ENCODE results near the gene ATP7B.

Gene ATP7B

GRCh38 chr13:51978796-51979556 is 32.3 kb downstream of the ATP7B start:
- DNase-seq (ENCODE audit: low spot score) = no peak

- DNase-seq (ENCODE audit: low spot score) = no peak
Measured at GRCh38 chr13:51977625-51978024, 33.6 kb downstream of the ATP7B start.

- DNase-seq (ENCODE audit: low spot score) = no peak
Measured at GRCh38 chr13:51976890-51977289, 34.4 kb downstream of the ATP7B start.

- DNase-seq (ENCODE audit: low spot score) = no peak
Measured at GRCh38 chr13:51976423-51976822, 34.8 kb downstream of the ATP7B start.

- DNase-seq (ENCODE audit: low spot score) = no peak
Measured at GRCh38 chr13:51974482-51974881, 36.8 kb downstream of the ATP7B start.

GRCh38 chr13:51971520-51972426 is 39.5 kb downstream of the ATP7B start:
- DNase-seq (ENCODE audit: low spot score) = no peak

GRCh38 chr13:51970349-51970748 is 40.9 kb downstream of the ATP7B start:
- DNase-seq (ENCODE audit: low spot score) = no peak

GRCh38 chr13:51967482-51968446 is 43.5 kb downstream of the ATP7B start:
- DNase-seq (ENCODE audit: low spot score) = no peak

GRCh38 chr13:51966186-51966585 is 45.1 kb downstream of the ATP7B start:
- DNase-seq (ENCODE audit: low spot score) = no peak

GRCh38 chr13:51961493-51962403 is 49.5 kb downstream of the ATP7B start:
- no peak for DNase-seq (ENCODE audit: low spot score)

- no peak for DNase-seq (ENCODE audit: low spot score)
Measured at GRCh38 chr13:51960766-51961165, 50.5 kb downstream of the ATP7B start.

- DNase-seq (ENCODE audit: low spot score) = no peak
Measured at GRCh38 chr13:51959773-51960172, 51.5 kb downstream of the ATP7B start.

- no peak for DNase-seq (ENCODE audit: low spot score)
Measured at GRCh38 chr13:51958217-51958547, 53.1 kb downstream of the ATP7B start.

GRCh38 chr13:51957377-51958216 is 53.7 kb downstream of the ATP7B start:
- no peak for DNase-seq (ENCODE audit: low spot score)

- DNase-seq (ENCODE audit: low spot score) = no peak
Measured at GRCh38 chr13:51956717-51957116, 54.5 kb downstream of the ATP7B start.

- no peak for DNase-seq (ENCODE audit: low spot score)
Measured at GRCh38 chr13:51955816-51956603, 55.2 kb downstream of the ATP7B start.

- no peak for DNase-seq (ENCODE audit: low spot score)
Measured at GRCh38 chr13:51955281-51955771, 55.9 kb downstream of the ATP7B start.

GRCh38 chr13:51953347-51954195 is 57.7 kb downstream of the ATP7B start:
- DNase-seq (ENCODE audit: low spot score) = no peak

All from SK-N-DZ (cell line).